Measurements from ENCODE around the gene ENO1.

The ENO1 gene

DNA sequence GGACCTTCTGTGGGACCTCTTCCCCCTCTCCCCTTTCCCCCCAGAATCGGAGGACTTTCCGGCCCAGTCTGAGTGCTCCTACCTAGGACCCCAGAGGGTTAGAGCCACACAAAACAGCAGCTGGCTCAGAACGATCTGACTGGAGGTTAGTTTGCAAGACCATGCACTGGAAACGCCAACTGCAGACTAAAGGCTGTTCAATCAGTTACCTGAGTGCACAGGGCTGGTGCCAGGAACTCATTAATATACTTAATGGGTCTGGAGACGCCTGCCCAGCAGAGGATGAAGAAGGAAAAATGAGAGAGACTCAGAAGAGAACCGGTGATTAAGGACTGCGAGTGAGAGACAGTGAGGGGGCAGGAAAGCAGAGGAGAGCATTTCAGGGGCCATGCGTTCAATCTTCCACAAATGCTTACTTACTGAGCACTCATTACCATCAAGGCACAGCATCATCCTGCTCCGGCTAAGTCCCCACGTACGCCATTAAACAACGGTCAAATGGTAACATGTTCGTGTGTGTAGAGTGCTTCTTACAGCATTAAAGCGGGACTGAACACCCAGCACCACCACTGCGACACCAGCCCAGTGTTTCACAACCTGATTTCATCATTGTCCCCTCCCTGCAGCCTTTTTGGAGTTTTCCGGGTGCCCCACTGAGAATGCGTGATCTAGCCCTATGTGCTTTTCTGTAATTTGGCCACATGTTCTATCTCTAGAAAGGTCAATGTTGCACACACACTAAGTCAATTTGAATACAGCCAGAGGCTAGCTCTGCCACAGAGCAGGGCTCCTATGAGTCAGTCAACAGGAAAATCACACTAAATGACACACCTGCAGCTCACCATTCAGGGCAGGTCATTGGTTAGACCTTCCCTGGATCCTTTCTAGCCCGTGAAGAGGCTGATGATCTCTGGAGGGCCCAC is 7.6 kb downstream of the ENO1 start:
- peak; percentile 69 for DNase-seq (ENCODE audit: low read depth)

DNA sequence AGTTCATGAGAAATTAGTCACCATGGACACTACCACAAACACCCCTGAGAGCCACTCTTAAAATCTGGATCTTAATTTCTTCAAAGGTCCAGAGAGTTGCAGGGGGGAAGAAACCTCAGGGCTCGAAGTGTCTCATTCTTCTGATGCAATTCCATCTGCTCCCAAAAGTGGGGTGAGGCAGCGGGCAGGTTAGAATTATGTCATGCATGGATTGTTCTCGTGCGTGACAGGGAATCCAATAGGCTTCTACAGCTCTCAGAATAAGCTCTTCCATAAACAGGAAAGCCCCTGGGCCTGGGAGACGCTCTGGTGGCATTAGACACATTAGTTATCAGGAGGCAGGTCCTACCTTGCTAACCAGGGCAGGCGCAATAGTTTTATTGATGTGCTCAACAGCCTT is 8.4 kb downstream of the ENO1 start:
- no peak for DNase-seq (ENCODE audit: low read depth)

DNA sequence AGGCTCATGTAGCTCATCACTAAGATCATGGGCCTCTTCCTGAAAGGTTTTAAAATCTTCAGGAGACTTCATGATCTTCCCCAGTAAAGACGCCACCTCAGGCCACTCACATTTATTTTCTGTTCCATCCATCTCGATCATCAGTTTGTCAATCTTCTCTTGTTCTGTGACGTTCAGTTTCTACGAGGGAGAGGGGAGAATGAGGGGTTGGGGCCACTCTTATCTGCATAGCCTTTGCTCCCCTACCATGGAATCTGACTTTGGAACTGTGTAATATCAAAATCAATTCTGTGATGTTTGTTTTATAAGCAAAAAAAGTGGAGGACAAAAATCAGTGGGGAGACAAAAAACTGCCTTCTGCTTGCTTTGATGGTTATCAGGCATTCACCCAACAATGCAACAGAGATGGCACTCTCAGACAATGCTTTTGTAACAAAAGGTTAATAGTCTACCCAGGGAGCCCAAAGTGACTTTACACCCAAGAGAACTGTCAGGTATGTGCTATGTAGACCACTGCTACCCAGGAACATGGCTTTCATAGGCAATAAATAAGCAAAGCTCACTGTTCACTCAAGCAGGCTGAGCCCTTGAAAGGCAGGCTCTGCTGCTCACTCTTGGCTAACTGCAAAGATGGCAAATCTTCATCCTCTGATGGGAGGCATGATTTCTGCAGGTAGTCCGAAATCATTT is 10.5 kb downstream of the ENO1 start:
- no peak for DNase-seq (ENCODE audit: low read depth)

DNA sequence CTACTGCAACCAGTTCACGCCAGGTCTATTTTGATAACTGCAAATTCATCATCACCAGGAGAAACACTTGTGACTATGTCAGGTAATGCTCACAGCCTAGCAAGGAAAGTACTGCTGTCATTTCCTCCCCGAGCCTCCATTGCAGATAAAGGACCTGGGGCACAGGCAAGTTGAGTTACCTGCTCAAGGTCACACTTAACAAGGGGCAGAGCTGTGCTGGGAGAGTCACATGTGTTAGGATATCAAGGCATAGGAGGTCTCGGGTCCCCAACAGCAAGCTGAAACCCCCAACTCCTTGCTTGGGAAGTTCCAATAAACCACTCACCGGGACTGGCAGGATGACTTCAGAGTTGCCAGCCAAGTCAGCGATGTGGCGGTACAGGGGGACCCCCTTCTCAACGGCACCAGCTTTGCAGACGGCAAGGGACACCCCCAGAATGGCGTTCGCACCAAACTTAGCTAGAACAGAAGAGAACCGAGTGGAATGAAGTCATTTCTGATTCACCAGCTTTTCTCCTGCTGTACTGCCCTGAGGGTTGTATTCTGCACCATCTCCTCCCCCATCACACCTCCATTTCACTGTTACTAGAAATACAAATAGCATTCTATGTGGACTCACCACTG is 11.6 kb downstream of the ENO1 start:
- no peak for DNase-seq (ENCODE audit: low read depth)

DNA sequence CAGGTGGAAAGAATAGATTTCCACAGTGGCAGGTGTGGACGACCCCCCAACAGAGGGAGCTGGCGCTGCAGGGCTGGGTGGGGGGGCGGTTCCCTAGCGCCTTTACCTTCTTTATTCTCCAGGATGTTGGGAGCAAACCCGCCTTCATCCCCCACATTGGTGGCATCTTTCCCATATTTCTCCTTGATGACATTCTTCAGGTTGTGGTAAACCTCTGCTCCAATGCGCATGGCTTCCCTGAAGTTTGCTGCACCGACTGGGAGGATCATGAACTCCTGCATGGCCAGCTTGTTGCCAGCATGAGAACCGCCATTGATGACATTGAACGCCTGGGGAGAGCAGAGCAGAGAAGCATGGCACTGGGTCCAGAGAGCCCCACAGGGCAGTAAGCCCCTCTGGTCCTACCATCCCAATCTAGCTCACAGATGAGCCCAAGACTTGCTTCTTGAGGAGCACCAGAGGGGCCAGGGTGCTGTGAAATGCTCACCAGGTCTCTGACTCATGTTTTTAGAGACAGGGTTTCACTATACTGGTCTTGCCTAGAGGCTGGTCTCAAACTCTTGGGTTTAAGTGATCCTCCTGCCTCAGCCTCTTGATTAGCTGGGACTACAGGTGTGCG is 12.2 kb downstream of the ENO1 start:
- DNase-seq (ENCODE audit: low read depth): no peak

DNA sequence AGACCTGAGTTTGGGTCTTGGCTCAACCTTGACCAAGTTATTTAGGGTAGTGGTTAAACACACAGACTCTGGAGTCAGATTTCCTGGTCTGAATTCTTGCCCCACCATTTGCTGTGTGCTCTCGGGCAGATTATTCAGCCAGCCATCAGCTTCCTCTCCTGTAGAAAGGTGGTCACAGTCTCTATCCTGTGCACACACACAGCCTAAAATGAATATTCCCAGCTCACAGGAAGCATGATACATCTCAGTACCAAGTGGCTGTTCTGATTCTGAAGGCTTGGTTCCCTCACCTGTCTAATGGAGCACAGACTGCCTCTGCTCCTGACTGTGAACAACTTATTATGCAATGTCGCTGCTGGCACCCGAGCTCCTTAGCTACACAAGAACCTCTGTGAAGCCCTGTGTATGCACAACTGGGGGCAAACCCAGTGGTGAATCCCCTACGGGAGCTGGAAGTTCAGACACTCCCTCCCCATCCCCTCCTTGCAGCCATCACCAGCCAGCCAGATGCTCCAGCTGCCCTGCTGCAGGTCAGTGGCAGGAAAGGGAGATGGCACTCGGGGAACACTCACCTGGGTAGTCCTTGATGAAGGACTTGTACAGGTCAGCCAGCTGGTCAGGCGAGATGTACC is 13.7 kb downstream of the ENO1 start:
- no peak for DNase-seq (ENCODE audit: low read depth)

DNA sequence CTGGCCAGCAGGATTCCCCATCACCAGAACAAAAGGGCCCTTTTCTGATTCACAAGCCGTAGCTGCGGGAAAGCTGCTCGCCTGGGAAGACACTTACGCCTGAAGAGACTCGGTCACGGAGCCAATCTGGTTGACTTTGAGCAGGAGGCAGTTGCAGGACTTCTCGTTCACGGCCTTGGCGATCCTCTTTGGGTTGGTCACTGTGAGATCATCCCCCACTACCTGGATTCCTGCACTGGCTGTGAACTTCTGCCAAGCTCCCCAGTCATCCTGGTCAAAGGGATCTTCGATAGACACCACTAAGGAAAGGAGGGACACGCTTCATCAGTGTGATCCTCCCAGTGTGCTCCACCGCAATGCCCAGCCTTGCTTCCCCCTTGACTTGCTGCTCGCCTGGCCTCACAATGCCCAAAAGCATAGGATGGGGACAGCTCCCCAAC is 14.7 kb downstream of the ENO1 start:
- no peak for DNase-seq (ENCODE audit: low read depth)

DNA sequence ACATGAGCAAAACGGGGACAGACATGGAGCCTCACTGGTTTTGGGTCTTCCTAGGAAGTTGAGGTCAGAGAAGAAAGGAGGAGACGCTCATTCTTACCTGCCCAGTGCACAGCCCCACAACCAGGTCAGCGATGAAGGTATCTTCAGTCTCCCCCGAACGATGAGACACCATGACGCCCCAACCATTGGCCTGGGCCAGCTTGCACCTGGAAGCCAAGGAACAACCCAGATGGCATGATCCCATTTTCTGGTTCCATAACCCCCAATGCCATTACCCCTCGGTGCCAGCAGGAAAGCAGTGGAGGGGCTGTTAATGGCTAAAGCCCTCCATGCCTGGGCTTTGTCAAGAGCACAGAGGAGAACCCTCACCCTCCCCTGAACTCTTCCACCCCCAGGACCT is 15.3 kb downstream of the ENO1 start:
- DNase-seq (ENCODE audit: low read depth): no peak

DNA sequence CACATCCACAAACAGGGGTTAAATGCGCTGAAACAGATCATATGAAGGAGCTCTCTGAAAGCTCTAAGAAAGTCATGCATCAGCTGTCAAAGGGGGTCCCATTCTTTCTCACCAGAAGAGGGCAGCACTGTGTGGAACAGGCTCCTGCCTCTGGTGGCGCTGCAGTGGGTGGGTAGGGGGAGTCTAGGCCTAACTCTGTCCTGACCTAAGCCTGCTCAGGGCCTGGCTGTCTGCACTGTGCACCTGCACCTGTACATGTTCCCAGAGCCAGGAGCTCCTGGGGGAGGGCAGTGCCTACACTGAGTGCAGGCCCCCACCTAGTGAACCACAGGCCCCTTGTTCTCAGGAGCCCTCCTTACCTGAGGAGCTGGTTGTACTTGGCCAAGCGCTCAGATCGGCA is 16.0 kb downstream of the ENO1 start:
- DNase-seq (ENCODE audit: low read depth): no peak

DNA sequence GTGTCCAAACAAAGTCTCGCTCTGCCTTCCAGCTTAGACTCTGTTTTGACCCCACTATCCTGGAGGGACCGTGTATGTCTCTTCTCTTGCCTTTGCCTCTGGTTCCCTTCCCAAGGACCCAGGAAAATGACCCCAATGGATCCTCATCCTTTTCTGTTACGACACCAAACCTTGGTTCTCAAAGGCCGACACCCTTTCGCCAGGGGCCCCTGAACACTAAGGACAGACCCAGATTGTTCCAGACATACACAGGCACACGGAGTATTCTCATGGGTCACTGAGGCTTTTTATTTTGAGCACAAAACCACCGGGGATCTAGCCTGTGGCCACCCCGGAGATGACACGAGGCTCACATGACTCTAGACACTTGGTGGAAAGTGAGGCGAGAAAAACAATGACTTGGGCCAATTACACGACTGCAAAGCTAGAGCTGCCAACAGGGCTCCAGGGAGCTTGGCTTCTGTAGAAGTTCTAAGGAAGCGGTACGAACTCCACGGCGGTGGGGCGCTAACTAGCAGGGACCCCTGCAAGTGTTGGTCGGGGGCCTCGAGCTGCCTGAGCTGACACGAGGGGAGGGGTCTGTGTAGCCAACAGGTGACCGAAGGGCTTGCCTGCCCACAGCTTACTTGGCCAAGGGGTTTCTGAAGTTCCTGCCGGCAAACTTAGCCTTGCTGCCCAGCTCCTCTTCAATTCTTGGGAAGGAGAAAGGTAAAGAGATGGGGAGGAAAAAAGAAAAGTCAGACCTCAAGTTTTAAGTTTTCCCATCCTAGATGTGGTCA is 17.6 kb downstream of the ENO1 start:
- no peak for DNase-seq (ENCODE audit: low read depth)

DNA sequence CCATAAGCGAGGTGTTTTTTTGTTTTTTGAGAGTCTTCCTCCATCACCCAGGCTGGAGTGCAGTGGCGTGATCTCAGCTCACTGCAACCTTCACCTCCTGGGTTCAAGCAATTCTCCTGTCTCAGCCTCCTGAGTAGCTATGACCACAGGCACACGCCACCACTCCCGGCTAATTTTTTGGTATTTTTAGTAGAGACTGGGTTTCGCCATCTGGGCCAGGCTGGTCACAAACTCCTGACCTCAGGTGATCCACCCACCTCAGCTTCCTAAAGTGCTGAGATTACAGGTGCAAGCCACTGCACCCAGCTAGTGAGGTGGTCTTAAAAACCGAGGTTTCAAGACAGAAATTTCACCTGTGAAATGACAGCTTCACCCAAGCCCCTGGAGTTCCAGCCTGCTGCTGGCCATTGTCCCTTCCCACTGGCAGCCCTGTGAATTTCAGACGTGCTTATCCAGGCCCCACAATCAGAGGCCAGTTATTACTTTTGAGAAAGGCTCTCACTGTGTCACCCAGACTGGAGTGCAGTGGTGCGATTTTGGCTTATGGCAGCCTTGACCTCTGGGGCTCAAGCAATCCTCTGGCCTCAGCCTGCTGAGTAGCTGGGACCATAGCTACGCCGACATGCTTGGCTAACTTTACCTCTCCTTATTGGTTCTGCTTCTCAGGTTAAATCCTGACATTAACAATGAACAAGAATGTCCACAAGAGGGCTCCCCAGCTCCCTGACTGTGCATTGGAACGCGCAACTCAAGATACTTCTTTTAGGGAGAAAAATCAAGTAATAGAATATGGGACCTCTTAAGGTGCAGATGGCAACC is 19.4 kb downstream of the ENO1 start:
- DNase-seq (ENCODE audit: low read depth): peak; percentile 51

DNA sequence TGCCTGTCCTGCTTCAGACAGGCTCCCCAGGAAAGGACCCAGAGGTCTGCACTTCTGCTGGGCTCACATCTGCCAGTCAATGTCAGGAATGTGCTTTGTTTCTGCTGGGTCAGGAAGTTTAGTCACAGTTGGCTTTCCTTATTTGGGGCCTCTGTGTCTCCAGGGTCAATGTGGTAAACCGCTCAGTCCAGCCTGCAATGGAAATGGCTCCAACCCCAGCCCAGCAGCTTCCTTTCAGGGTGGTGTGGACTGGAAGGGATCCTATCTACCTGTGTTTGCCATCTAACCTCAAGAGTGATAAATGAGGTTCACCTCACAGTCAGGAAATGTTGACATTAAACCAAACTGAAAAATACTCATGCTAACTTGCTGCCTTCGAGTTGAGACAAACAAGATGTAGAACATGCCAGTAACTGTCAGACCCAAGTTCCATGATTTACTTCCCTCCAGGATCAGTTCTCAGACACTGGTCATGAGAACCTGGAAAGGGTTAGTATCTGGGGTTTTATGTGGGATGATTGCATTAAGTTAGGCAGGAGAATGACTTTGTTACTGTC is 20.3 kb downstream of the ENO1 start:
- DNase-seq (ENCODE audit: low read depth): no peak

DNA sequence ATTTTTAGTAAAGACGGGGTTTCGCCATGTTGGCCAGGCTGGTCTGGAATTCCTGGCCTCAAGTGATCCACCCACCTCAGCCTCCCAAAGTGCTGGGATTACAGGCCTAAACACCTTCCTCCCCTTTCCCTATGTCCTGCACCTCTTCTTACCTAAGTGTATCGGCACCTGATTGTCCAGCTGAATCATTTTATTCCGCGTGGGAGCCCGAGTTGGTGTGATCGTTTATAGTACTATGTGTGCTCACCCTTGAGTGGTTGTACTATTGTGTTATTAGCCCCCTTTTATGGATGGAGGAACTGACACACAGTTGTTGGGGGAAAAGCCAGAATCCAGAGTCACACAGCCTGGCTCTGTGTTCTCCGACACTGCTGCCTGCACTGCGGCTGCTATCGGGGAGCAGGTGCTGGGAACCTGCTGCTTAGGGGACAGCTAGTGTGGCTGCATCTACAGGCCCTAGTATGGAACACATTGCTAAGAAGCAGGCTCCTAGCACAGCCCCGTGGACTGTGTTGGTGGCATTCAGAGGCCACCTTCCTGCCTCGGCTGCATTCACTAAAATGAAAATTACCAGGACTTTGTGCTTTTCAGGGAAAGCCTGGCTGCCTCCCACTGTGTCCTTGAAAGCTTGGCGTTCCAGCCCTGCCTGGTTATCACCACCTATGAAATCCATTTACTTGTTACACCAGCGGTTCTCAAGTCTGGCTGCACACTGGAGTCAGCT is 21.6 kb downstream of the ENO1 start:
- no peak for DNase-seq (ENCODE audit: low read depth)

DNA sequence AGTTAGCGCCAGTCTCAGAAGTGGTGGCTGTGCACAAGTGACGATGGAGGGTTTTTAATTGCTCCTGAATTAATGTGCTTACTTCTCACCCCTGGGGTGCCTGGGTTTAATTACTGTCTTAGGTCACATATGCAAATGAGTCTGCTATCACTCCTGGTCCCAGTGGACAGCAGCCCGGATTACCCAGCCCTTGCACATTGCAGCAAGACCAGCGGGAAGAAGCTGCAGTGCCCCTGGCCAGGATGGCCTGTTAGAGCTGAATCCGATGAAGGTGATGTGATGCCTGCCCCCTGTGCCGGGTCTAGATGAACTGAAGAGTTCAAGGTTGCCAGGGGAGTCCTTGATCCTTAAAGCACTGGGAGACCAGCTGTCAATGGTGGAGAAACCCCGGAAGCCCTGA is 24.2 kb downstream of the ENO1 start:
- DNase-seq (ENCODE audit: low read depth): no peak

DNA sequence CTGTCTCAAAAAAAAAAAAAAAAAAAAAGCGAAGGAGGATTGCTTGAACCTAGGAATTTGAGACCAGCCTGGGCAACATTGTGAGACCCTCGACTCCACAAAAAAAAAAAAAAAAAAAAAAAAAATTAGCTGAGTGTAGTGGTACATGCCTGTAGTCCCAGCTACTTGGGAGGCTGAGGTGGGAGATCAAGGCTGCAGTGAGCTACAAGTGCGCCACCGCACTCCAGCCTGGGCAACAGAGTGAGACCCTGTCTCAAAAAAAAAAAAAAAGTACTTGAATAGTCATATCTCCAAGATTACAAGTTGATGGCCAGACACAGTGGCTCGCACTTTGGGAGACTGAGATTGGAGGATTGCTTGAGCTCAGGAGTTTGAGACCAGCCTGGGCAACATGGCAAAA is 27.4 kb downstream of the ENO1 start:
- no peak for DNase-seq (ENCODE audit: low read depth)

DNA sequence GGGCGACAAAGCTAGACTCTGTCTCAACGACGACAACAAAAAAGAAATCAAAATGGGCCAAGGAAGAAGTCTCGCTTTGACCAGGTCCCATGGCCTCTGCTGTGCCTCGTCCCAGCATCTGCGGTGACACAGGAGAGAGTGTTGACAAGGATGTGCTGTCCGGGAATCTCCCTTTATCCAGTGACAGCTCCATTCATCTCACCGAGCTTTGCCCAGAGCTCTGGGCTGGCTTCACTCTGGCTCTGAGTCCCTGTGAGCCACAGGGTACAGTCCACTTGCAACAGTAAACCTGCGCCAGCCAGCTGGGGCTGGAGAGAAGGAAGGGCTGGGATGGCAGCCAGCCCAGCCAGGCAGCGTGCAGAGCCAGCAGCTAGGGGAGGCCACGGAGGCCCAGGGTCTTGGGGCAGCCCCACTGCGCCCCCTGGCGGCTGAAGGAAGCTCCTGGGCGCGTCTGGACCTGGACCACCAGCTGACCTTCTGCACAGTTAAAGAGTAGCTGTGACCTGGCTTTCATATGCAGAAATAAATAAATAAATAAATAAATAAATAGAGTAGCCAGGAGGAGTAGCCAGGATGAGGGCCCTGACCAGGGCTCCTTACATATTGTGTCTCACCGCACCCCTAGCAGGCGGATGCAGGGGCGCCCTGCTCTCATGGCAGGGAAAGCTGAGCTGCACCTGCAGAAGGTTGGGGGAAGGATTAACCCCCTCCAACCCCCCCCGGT is 29.7 kb downstream of the ENO1 start:
- peak; percentile 94 for DNase-seq (ENCODE audit: low read depth)

DNA sequence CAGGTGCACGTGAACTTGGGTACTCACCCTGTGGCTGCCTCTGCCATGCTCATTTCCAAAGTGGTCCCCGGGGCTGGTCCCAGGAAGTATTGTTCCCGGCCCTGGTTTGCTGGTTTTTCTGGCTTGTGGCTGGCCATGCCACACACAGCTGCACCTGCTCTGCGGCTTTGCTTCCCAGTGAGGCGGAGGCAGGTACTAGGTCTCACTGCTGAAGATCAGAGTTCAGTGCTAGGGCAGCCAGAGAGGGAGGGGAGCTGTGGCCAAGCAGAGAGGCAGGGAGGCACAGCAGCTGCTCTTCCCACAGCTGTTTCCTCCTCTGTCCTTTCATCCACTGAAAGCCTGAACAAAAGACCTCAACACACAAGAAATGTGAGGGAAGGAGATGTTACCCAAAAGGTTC is 30.5 kb downstream of the ENO1 start:
- DNase-seq (ENCODE audit: low read depth): no peak

DNA sequence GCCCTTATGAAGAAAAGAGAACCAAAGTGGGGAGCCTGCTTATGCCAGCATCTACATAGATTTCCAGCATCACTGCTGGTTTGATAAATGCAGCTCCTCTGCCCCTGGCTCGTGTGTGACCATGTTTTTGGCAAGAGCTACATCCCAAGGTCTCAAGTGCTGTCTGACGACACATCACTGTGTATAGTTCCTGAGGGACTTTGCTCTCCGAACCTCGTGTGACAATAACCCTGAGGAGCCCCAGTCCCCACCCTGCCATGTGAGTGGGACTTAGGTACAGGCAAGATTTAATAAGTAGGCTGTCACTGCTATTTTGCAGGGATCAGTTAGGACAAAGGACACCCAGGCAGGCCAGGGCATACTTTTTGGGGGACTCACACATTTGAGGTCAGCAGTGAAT is 32.2 kb downstream of the ENO1 start:
- DNase-seq (ENCODE audit: low read depth): no peak

All from fibroblast of gingiva (primary cell).